ENCODE data around the gene C17orf107.

The C17orf107 gene

DNA sequence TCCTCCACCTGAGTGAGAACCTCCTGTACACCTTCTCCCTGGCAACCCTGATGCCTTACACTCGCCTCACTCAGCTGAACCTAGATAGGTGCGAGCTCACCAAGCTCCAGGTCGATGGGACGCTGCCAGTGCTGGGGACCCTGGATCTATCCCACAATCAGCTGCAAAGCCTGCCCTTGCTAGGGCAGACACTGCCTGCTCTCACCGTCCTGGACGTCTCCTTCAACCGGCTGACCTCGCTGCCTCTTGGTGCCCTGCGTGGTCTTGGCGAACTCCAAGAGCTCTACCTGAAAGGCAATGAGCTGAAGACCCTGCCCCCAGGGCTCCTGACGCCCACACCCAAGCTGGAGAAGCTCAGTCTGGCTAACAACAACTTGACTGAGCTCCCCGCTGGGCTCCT is 33.4 kb downstream of the C17orf107 start:
- TF ChIP-seq CTCF (IDR thresholded peaks at IDR 0.05) (no peak), ZFX (IDR thresholded peaks at IDR 0.05; ENCODE audit: borderline replicate concordance) (no peak)
- no peak overlapping the region for H3K27ac ChIP-seq

- TF ChIP-seq ZFX (IDR thresholded peaks at IDR 0.05; ENCODE audit: borderline replicate concordance) (no peak), CTCF (IDR thresholded peaks at IDR 0.05) (no peak)
- no peak overlapping the region for H3K27ac ChIP-seq
Observed at GRCh38 chr17:4933646-4934045, 34.3 kb downstream of the C17orf107 start.

- no peak overlapping the region for H3K27ac ChIP-seq
- TF ChIP-seq CTCF (IDR thresholded peaks at IDR 0.05) (peak; percentile 17; the same call in 1 of the 2 replicates), ZFX (IDR thresholded peaks at IDR 0.05; ENCODE audit: borderline replicate concordance) (no peak)
Observed at GRCh38 chr17:4934173-4934979, 35.0 kb downstream of the C17orf107 start.

GRCh38 chr17:4935650-4936049 is 36.3 kb downstream of the C17orf107 start:
- no peak overlapping the region for H3K27ac ChIP-seq
- TF ChIP-seq ZFX (IDR thresholded peaks at IDR 0.05; ENCODE audit: borderline replicate concordance) (no peak), CTCF (IDR thresholded peaks at IDR 0.05) (no peak)

- no peak overlapping the region for H3K27ac ChIP-seq
- TF ChIP-seq CTCF (IDR thresholded peaks at IDR 0.05) (no peak), ZFX (IDR thresholded peaks at IDR 0.05; ENCODE audit: borderline replicate concordance) (no peak)
Observed at GRCh38 chr17:4936436-4936835, 37.1 kb downstream of the C17orf107 start.

DNA sequence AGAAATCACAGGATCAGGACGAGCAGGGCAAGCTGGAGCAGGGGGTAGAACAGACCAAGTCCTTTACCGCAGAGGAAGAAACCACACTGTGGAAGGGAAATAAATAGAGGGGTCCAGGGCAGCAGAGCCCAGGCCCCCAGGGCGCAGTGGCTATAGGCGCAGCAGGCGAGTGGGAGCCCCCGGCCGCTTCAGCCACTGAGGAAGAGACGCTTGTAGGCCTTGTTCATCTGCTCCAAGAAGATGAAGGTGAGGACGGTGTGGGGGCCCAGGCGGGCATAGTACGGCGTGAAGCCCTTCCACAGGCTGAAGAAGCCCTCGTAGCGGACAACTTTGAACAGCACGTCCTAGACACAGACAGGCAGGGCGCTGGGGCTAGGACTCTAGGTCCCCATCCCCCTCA is 38.2 kb downstream of the C17orf107 start:
- TF ChIP-seq CTCF (IDR thresholded peaks at IDR 0.05) = no peak
- TF ChIP-seq ZFX (IDR thresholded peaks at IDR 0.05; ENCODE audit: borderline replicate concordance) = no peak
- H3K27ac ChIP-seq = no peak overlapping the region

- TF ChIP-seq CTCF (IDR thresholded peaks at IDR 0.05) (no peak), ZFX (IDR thresholded peaks at IDR 0.05; ENCODE audit: borderline replicate concordance) (no peak)
- peak overlapping the region; percentile 98; the same call in 1 of the 2 replicates for H3K27ac ChIP-seq
Observed at GRCh38 chr17:4938069-4938491, 38.7 kb downstream of the C17orf107 start.

Data from 22Rv1 (cell line).